KG1 (cell line): ENCODE results near the gene WNT10A.
"Not testable (repeated sequence)": the region's sequence is repeated elsewhere in the genome, so short reads cannot be mapped to it uniquely, and the experiment has no call there.

Experiments used
- DNase-seq: peaks from one replicate; lab custom pipeline; 2025; lab: John Stamatoyannopoulos, UW

Gene WNT10A

GRCh38 chr2:218931751-218932150 is 51.1 kb downstream of the WNT10A start:
- DNase-seq, result not testable (repeated sequence)
